GM18951 (cell line): ENCODE measurements around the gene GABARAPL1.

Source experiments
- POLR2A ChIP-seq: IDR thresholded peaks from 4 replicates; pipeline ENCODE4 v1.6.1; 2011; ENCODE audit warnings: mild to moderate bottlenecking; ENCODE audit not compliant: insufficient read length, insufficient read depth; ENCODE audit errors: extremely low read depth
- in situ Hi-C: fragments of 300-500 bp; cut with MboI; formaldehyde crosslinking; loops from one replicate; pipeline ENCODE4 v1.12.0; 2022; ENCODE audit warnings: low sequenced_read_pairs, mixed read lengths, inconsistent platforms; ENCODE audit not compliant: unreplicated experiment

GABARAPL1 gene

DNA sequence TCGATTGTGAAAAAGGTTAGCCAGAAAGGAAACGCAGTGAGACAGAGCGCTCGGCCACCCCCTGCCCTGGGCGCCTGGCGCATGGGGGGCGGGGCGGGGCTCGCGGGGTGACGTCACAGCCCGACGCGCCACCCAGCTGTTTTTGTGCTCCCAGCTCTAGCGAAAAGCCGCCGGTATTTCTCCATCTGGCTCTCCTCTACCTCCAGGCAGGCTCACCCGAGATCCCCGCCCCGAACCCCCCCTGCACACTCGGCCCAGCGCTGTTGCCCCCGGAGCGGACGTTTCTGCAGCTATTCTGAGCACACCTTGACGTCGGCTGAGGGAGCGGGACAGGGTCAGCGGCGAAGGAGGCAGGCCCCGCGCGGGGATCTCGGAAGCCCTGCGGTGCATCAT, at the start of gene GABARAPL1:
Gene GABARAPL1 (plus strand): TSS at position 139 of the 393 bp plus-strand sequence. CDS start 253 bp downstream, at position 392.
- TF ChIP-seq POLR2A = no peak

DNA sequence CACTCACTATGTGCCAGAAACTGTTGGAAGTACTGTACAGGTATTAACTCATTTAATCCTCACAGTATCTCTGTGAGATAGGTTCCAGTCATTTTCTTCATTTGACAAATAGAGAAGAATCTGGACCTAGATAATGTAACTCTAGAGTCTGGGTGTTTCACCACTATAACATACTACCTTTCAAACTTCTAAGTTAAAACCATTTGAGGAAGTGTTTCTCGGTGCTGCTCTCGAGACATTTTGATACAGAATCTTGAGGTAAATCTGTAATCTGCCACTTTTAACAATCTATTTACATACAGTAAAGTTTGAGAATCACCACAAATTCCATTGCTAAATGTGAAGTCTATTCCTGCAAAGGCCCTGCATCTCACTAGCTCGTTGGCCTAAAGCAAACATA, 49.6 kb upstream of the GABARAPL1 start:
- no peak for TF ChIP-seq POLR2A
- in situ Hi-C loops = no loop called here

More for the DNA sequence above, at the start of gene GABARAPL1:
- in situ Hi-C loops = no loop called here

DNA sequence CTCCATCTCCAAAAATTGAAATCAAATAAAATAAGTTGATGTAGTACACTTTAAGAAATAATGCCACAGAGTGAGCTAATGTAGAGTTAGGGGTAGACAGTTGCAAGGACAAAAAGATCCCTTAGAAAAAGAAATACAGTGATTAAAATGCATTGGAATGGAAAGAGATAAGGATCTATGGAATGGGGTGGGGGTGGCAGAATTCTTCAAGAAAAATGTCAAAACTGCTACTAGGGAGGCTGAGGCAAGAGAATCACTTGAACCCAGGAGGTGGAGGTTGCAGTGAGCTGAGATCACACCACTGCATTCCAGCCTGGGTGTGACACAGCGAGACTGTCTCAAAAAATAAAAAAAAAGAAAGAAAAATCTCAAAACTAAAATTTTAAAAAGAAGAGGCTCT, 47.3 kb upstream of the GABARAPL1 start:
- in situ Hi-C loops = no loop called here
- TF ChIP-seq POLR2A = no peak

DNA sequence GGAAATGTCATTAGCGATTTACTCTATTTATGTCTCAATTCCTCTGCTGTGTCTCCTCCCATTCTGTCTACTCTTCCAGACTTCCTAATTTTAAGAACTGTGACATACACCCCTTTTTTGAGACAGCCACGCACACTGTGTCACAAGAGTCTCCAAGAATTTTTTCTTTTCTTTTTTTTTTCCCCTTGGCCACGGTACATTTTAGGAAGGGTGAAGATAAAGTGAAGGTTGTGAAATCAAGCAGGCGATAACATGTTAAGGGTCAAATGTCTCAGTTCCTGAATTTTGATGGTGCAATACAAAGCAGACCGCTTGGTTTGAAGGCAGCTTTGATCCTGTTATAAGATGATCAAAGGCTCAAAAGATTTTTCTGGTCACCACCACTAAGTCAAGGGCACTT, 45.1 kb upstream of the GABARAPL1 start:
- no peak for TF ChIP-seq POLR2A
- in situ Hi-C loops = no loop called here

DNA sequence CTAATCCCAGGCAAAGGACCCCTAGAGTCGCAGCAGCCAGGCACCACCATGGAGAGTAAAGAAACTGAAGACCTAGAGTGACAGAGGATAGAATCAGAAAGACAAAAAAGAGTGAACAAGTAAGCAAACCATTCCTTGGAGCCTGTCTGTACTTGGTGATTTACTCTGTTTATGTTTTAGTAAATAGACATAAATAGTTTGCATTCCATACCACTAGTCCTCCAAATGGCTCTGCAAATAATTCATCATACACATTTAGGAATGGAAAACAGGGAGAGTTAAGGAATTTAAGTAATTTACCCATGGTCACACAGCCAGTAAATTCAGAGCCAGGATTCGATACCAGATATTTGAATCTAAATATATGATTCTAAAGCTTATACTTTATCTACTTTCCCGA, 43.6 kb upstream of the GABARAPL1 start:
- in situ Hi-C loops = no loop called here

DNA sequence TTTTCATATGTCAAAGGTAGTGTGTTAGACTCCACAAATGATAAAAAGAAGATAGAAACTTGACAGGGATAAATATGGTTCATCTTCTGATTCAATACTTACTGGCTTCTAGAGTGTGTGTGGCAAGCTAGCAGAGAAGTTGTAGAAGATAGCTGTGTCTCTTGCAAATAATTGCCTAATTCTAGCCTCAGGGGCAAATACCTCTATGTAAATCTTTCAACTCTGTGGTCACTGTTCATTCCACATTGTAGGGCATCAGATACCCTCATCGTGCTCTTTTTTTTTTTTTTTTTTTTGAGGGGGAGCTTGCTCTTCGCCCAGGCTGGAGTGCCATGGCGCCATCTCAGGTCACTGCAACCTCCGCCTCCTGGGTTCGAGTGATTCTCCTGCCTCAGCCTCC, 42.5 kb upstream of the GABARAPL1 start:
- no peak for TF ChIP-seq POLR2A
- in situ Hi-C loops = no loop called here

More for the DNA sequence above, 43.6 kb upstream of the GABARAPL1 start:
- no peak for TF ChIP-seq POLR2A

DNA sequence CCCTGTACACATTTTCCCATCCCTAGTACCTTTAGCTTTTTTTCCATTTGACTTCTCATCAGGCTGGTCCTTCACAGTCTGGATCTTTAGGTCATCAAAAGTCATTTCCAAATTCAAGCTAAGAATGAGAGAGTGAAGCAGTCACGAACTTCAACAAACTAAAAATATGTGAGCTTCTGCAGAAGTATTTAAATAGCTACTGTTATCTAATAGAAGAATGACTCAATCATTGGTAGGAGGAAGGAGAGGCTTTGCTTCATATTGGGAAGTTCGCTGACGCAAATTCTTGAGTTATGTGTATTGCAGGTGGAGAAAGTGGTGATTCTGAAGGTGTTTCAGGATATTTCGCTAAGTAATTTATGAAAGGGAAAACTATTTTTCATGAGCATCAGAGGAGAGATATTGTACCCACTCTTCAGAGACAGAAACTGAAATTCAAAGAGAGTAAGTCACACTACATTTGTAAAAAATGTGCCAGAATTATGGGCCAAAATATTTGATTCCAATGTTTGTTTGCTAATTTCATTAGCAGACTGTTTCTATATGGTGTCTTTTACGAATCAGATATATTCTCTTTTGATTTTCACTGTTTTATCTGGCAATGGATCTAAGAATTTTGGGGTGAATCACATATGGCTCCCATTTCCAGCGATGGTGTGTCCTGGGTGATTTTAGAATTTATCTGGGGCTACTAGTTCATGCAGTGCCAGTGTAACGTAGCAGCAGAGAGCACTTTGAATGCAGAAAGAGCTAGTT, 40.5 kb upstream of the GABARAPL1 start, which contains the start of gene OLR1:
Gene OLR1 (minus strand): TSS at position 160 of the 756 bp plus-strand sequence. CDS start 55 bp downstream, at position 105.
- in situ Hi-C loops = no loop called here
- TF ChIP-seq POLR2A = no peak

DNA sequence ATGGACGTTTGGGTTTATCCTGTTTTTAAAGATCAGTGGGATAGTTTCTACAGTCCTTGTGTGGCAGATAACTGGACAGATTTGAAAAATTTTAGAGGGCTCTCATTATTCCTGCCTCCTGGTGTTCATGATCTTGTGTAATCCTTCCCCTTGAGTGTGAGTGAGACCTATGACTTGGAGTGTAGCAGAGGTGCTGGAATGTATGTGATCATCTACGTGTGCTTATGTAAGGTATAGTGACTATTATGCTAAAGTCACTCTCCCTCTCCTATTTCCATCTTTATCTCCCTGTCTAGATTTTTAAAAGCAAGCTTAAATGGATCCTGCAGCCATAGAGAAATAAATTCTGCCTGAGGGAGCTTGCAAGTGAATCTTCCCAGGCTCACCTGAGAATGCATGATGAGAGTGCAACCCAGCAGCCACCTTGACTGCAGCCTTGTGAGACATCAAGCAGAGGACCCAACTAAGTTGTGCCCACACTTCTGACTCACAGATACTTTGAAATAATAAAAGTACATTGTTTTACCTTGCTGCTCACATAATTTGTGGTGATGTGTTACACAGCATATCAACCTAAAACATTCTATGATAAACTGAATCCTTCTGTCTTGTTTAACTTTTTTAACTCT, 37.6 kb upstream of the GABARAPL1 start:
- TF ChIP-seq POLR2A = no peak
- in situ Hi-C loops = no loop called here

DNA sequence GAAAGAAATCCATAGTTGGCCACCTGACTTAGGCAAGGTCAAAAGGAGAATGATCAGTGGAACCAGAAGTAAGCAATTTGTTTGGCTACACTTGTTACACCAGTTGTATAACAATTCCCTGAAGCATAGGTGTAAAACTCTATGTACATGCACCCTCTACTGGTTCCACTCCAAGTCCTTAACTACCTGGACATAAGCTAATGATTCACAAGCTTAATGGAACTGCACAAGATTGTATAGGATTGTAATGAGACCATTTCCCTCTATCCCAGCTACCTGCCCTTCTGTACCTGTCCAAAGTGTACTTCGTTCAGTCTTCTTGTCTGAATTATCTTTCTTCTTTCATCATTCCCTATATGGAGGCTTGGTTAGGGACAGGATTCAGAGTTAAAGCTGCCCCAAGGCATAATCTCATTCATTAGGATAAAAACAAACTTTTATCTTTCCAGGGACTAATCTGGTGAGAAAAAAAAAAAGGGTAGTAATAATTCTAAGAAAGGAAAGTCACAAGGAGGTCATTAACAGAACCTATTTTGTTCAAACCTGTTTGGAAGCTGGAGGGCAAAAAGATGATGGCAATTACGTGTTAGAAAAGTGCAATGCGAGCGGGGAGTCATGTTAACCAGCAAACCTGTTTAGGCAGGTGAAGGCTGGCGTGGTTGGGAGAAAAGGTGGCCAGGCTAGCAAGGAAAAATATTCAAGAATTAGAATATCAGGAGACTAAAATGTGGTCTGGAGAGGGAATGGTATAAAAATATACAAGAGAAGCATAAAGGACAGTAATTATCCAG, 36.6 kb upstream of the GABARAPL1 start:
- in situ Hi-C loops = no loop called here
- TF ChIP-seq POLR2A = no peak

DNA sequence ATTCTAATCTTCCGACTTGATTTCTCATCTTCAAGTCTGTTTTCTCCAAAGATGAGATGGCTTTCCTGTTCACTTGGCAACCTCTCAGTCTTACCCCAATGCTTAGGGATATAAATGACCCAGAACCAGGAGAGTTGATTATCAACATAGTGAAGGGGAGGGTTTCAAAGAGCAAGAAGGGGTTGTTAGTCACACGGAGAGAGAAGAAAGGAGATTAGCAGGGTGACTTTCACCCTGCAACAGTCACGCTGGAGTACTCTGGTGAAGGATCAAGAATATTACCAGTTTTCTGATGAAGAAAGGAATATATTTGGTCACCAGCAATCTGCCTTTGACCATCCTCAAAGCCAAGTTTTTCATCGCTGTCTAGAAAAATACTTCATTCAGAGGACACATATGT, 33.9 kb upstream of the GABARAPL1 start, which contains the start of gene TMEM52B:
Gene TMEM52B (plus strand): TSS at position 212 of the 400 bp plus-strand sequence. CDS start 543 bp downstream, outside the sequence.
- no peak for TF ChIP-seq POLR2A
- in situ Hi-C loops = no loop called here

DNA sequence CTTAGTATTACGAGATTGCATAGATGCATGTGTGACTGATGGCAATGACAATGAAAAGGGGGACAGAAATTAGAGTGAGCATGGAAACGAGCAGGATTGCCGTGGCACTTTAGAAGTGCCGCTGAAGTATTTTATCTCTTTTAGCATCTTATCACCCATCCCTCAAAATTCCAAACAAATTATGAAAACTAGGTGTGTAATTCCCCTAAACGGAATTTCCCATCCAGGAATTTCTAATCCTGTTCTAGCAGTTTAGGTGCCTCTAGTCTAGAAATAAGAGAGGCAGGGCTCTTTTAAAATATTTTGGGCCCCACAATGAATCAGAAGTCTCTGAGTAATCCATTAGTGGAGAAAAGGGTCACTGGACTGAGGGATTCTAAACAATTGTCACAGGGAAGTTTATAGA, 32.9 kb upstream of the GABARAPL1 start:
- in situ Hi-C loops = no loop called here
- TF ChIP-seq POLR2A = no peak

DNA sequence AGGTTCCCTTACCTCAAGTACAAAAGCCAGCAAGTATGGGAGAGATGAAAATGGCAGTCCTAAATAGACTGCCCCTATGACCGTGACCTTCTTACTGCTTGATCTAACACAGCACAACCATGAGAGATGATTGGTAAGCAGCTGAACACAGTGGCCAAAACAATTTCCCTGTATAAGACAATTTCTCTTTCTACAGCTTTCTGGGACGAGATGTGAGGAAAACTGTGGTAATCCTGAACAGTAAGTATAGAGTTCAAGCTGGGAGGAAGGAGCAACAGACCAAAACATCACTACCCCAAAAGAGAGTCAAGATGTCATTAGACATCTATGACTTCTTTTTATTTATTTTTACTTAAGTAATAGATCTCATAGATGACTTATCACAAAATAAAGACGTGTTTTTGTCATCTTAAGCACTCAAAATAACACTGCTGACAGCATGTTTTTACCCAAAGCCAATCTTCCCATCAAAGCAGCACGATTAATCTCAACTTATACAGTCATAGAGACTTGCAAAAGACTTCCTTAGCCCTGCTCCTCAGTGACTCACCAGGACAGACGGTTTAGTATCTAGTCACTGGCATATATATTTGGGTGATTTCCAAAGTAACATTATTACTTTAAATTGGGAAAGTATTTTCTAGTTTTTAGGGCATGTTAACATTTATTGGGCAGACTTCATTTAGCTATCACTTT, 30.2 kb upstream of the GABARAPL1 start:
- in situ Hi-C loops = no loop called here
- TF ChIP-seq POLR2A = no peak
